Esophagus muscularis mucosa (tissue), 3 donors: ENCODE results near the gene SNX10.

ENCODE experiments used
- CTCF ChIP-seq, 3 experiments: fragments of 200-600 bp in 2 of 3; fragments of 450-650 bp in 1 of 3; sonication (generic) in 2 of 3; IDR thresholded peaks; one replicate each; pipeline ENCODE4 v1.5.1; 2017 to 2019; ENCODE audit warnings: antibody characterized with exemption in 3 of 3, mild to moderate bottlenecking in 2 of 3, moderate library complexity in 1 of 3
- POLR2A ChIP-seq: fragments of 450-650 bp; IDR thresholded peaks from one replicate; pipeline ENCODE4 v1.6.1; 2017; ENCODE audit warnings: antibody characterized with exemption, moderate library complexity, mild to moderate bottlenecking, low read depth
- POLR2AphosphoS5 ChIP-seq, 2 donors: sonication (generic); formaldehyde crosslinking; IDR thresholded peaks; one replicate each; pipeline ENCODE4 v1.6.1; 2017; ENCODE audit warnings: antibody characterized with exemption in 2 of 2

GRCh38 chr7:26416004-26416403, 124.3 kb downstream of the SNX10 start:
- no peak for TF ChIP-seq POLR2A
- TF ChIP-seq CTCF (IDR thresholded peaks at IDR 0.05), result no peak
- TF ChIP-seq POLR2AphosphoS5 (IDR thresholded peaks at IDR 0.05), result no peak
